Colonic mucosa (tissue), 4 donors: ENCODE measurements around the gene LDLRAD2. TPM values are rescaled to one million over a fixed set of nuclear protein-coding genes. Genes with fewer than 3 reads are reported as not detected.
"Not testable (repeated sequence)": the region's sequence is repeated elsewhere in the genome, so short reads cannot be mapped to it uniquely, and the experiment has no call there.

ENCODE experiments used
- DNase-seq: peaks from one replicate; pipeline ENCODE4 v3.0.0-alpha.2; 2020
- H3K27ac ChIP-seq: fragments of 200-600 bp; one replicate; pipeline ENCODE4 v1.8.0; 2021
- H3K27me3 ChIP-seq: fragments of 200-600 bp; one replicate; pipeline ENCODE4 v1.8.0; 2021
- H3K36me3 ChIP-seq: fragments of 200-600 bp; one replicate; pipeline ENCODE4 v1.8.0; 2021
- H3K4me1 ChIP-seq: fragments of 200-600 bp; one replicate; pipeline ENCODE4 v1.8.0; 2021; ENCODE audit warnings: mild to moderate bottlenecking
- H3K4me3 ChIP-seq: fragments of 200-600 bp; one replicate; pipeline ENCODE4 v1.8.0; 2021
- H3K9ac ChIP-seq, 2 donors: one replicate each; pipeline ENCODE4 v1.7.0; 2013; ENCODE audit warnings: control low read depth in 2 of 2, low read depth in 2 of 2, low read length in 2 of 2
- H3K9me3 ChIP-seq: fragments of 200-600 bp; one replicate; pipeline ENCODE4 v1.8.0; 2021
- intact Hi-C: fragments of 100-400 bp; cut with DNase I; formaldehyde crosslinking; loops from one replicate; pipeline ENCODE4 v1.14.1; 2022
- total RNA-seq, 2 donors: library from RNA; stranded (reverse); fragmentation: NEBNext Ultra II Directional in 1 of 2; extraction: Animal tissue kit (Norgen Biotek cat#: 25700) in 1 of 2; gene quantifications; one replicate each; pipeline ENCODE4 v1.2.1, GENCODE V29; 2021
- TF ChIP-seq, protein P1 (sequence below): fragments of 200-600 bp; IDR thresholded peaks from one replicate; pipeline ENCODE4 v1.8.0; 2022; ENCODE audit warnings: antibody characterized with exemption, mild to moderate bottlenecking
- donor health status: healthy.
- donor health status: DM: no; HTN: no; CAD: no.
- donor health status: DM: no; HTN: no; CAD: no.

The LDLRAD2 gene
- total RNA-seq, 2 donors from 2014 or later: 0.08 to 0.25 TPM

DNA sequence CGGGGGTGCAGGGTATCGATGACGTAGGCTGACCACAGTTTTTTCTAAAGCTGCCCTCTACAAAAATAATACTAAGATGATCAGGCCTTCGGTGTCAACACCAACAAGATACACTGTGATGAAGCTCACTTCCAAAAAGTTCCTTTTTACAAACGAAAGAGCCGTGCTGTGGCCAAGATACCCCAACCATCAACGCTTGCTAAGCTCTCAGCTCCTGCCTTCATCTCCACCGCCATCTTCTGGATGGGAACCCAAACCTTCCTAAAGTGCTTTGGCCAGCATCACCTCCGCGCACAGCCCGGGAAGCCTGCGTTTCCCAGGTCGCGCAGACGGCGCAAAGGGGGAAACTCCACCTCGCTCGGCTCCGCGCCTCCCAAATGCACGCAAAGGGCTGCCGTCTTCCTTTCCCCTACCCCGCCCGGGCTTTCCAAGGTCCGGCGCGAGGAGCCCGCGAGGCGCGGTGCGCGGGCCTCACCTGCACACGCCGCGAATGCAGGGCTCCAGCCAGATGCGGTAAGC, 29.7 kb upstream of the LDLRAD2 start:
- Histone ChIP-seq H3K36me3 (no peaks in the 10 kb centered on the region), H3K9ac (peak overlapping the region; percentile 84 to 99), H3K4me1 (no peaks in the 10 kb centered on the region), H3K27ac (peak overlapping the region; percentile 100), H3K27me3 (no peaks in the 10 kb centered on the region), H3K9me3 (no peaks in the 10 kb centered on the region), H3K4me3 (peak overlapping the region; percentile 95)
- TF ChIP-seq, protein P1, sequence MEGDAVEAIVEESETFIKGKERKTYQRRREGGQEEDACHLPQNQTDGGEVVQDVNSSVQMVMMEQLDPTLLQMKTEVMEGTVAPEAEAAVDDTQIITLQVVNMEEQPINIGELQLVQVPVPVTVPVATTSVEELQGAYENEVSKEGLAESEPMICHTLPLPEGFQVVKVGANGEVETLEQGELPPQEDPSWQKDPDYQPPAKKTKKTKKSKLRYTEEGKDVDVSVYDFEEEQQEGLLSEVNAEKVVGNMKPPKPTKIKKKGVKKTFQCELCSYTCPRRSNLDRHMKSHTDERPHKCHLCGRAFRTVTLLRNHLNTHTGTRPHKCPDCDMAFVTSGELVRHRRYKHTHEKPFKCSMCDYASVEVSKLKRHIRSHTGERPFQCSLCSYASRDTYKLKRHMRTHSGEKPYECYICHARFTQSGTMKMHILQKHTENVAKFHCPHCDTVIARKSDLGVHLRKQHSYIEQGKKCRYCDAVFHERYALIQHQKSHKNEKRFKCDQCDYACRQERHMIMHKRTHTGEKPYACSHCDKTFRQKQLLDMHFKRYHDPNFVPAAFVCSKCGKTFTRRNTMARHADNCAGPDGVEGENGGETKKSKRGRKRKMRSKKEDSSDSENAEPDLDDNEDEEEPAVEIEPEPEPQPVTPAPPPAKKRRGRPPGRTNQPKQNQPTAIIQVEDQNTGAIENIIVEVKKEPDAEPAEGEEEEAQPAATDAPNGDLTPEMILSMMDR: no peak
- intact Hi-C loops: no loop called here
- peak; percentile 60 for DNase-seq

DNA sequence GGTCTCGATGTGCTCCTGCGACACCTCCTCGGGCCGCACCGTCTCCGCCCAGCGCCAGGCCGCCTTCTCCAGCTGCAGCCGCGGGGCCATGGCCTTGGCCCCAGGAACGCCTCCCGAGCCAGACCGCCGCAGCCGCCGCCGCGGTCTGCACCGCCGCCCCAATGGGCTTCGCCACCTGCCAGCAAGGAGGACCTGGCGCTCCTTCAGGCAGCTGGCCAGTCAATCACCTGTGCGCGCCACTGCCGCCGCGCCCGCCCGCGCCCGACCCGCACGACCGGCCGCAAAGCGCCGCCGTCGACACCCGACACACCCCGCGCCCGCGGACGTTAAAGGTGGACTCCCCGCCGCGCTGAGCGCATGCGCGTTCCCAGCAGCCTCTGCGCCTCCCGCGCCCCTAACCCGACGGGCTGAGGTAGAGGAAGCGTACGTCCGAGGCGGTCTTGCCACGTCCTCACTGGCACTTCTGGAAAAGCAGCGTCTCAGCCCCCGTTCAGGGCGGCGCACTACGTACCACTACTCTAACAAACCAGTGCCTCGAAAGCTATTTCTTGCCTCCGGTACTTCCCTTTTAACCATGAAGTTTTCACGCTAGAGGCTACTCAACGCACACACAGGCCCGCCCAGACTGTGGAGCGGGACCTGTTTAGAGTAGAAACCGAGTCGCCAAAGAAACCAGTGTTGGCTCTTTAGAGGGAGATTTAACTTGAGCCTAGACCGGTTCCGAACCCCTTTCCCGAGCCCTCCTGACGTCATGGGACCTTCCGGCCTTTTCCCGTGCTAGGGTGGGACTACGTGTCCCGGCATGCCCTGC, 29.0 kb upstream of the LDLRAD2 start, which contains the start of gene USP48:
Gene USP48, minus strand, starts transcription at position 282 of the 811 bp plus-strand sequence. Its CDS starts 192 bp downstream, at position 90.
- TF ChIP-seq, protein P1: no peak
- Histone ChIP-seq H3K27ac (peak within 1 kb of the TSS; percentile 100), H3K4me1 (no peaks in the 10 kb centered on the region), H3K36me3 (no peaks in the 10 kb centered on the region), H3K9ac (peak within 1 kb of the TSS; percentile 92 to 99), H3K4me3 (peak within 1 kb of the TSS; percentile 95), H3K27me3 (no peaks in the 10 kb centered on the region), H3K9me3 (no peaks in the 10 kb centered on the region)
- peak; percentile 98 for DNase-seq
- intact Hi-C loops: no loop called here

DNA sequence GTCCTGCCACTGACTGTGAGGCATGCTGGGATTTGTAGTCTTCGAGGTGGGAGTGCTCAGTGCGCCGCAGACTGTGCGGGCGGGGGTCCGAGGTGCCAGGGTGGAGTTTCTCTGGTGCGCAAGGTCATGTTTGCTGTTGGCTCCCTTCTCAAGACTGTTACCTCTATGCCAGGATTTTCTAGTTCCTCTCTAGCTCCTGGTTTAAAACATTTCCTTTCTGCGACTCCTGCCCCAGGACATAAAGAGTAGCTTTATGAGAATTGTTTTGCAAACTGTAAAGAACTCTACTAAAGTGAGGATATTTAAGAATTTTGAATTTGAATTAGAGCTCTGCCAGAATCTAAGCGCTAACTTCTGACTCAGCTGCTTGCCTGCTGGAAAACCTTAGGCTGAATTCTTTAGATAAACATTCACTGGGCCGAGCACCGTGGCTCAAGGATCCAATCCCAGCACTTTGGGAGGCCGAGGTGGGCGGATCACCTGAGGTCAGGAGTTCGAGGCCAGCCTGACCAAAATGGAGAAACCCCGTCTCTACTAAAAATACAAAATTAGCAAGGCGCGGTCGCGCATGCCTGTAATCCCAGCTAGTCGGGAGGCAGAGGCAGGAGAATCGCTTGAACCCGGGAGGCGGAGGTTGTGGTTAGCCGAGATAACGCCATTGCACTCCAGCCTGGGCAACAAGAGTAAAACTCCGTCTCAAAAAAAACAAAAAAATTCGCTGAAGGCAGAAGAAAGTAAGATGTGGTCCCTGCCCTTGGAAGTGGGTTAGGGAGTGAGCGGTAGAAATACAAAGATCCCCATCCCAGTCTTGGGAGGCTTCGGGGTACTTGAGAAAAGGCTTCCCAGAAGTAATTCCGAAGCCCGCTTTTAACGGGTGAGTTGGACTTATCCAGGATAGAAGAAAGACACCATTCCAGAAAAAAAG, 28.1 kb upstream of the LDLRAD2 start:
- H3K9ac ChIP-seq: peak overlapping the region in 1 of 2 donors; percentile 99
- no peaks in the 10 kb centered on the region for H3K9me3 ChIP-seq
- no peaks in the 10 kb centered on the region for H3K27me3 ChIP-seq
- TF ChIP-seq, protein P1: no peak
- H3K4me1 ChIP-seq: no peaks in the 10 kb centered on the region
- no peaks in the 10 kb centered on the region for H3K36me3 ChIP-seq
- peak overlapping the region; percentile 95 for H3K4me3 ChIP-seq
- H3K27ac ChIP-seq: peak overlapping the region; percentile 100
- DNase-seq: peak; percentile 32
- intact Hi-C loops: no loop called here

DNA sequence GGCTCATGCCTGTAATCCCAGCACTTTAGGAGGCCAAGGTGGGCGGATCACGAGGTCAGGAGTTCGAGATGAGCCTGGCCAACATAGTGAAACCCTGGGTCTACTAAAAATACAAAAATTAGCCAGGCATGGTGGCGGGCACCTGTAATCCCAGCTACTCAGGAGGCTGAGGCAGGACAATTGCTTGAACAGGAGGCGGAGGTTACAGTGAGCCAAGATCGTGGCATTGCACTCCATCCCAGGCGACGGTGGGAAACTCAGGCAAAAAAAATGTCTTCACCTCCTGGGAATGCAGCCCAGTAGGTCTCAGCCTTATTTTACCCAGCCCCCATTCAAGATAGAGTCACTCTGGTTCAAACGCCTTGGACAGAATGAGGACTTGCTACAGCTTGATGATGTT, 26.3 kb upstream of the LDLRAD2 start:
- intact Hi-C loops, H3K9ac ChIP-seq, DNase-seq, H3K27ac ChIP-seq, H3K4me1 ChIP-seq, H3K9me3 ChIP-seq, H3K36me3 ChIP-seq, H3K27me3 ChIP-seq, H3K4me3 ChIP-seq: not testable (repeated sequence)

DNA sequence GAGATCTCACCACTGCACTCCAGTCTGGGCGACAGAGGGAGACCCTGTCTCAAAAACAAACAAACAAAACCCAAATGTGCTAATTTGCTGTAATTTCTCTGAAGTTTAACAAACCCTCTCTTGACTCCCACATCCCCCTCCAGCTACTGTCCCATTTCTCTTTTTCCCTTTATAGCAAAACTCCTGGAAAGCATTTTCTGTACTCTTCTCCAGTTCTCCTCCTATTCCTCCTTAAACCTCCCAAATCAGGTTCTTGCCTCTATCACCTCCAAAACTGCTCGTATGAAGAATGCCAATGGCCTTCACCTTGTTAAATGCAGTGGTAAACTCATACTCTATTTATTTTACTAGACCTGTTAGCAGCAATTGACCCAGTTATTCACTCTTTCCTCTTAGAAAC, 25.4 kb upstream of the LDLRAD2 start:
- intact Hi-C loops: no loop called here

More for the DNA sequence above, 25.4 kb upstream of the LDLRAD2 start:
- Histone ChIP-seq H3K9ac (no peak overlapping the region), H3K4me1 (no peaks in the 10 kb centered on the region), H3K27me3 (no peaks in the 10 kb centered on the region), H3K4me3 (no peak overlapping the region), H3K27ac (no peak overlapping the region), H3K36me3 (no peaks in the 10 kb centered on the region), H3K9me3 (no peaks in the 10 kb centered on the region)
- DNase-seq: no peak
- TF ChIP-seq, protein P1: no peak
